DOHH2 (cell line): ENCODE results near the gene CRIP3.

Experiments used
- EZH2phosphoT487 ChIP-seq: fragments of 200-600 bp; sonication (generic); IDR thresholded peaks from 2 replicates; pipeline ENCODE4 v1.6.1; 2017; ENCODE audit warnings: borderline replicate concordance, mild to moderate bottlenecking, antibody characterized with exemption, low read length, moderate library complexity, mixed read lengths
- TF ChIP-seq, protein P1 (sequence below): fragments of 200-600 bp; sonication (generic); IDR thresholded peaks from one replicate; pipeline ENCODE4 v1.5.1; 2014; ENCODE audit warnings: antibody characterized with exemption, mild to moderate bottlenecking, low read depth, low read length; ENCODE audit not compliant: poor library complexity, severe bottlenecking

DNA sequence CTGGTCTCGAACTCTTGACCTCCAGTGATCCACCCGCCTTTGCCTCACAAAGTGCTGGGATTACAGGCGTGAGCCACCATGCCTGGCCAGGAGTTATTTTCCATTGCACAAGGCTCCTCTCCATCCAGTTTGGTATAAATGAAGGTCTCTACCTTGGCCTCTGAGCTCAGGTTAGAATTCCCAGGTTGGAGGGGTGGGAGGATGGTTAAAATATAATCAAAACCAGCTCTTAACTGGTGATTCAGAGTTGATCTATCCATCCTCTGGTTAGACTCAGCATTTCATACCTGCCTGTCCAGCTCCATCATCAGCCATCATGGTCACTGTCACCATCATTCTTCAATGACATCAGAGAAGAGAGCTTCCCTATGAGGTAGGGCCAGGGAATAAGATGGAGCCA, 13.2 kb downstream of the CRIP3 start:
- TF ChIP-seq, protein P1, sequence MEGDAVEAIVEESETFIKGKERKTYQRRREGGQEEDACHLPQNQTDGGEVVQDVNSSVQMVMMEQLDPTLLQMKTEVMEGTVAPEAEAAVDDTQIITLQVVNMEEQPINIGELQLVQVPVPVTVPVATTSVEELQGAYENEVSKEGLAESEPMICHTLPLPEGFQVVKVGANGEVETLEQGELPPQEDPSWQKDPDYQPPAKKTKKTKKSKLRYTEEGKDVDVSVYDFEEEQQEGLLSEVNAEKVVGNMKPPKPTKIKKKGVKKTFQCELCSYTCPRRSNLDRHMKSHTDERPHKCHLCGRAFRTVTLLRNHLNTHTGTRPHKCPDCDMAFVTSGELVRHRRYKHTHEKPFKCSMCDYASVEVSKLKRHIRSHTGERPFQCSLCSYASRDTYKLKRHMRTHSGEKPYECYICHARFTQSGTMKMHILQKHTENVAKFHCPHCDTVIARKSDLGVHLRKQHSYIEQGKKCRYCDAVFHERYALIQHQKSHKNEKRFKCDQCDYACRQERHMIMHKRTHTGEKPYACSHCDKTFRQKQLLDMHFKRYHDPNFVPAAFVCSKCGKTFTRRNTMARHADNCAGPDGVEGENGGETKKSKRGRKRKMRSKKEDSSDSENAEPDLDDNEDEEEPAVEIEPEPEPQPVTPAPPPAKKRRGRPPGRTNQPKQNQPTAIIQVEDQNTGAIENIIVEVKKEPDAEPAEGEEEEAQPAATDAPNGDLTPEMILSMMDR: no peak
- no peak for TF ChIP-seq EZH2phosphoT487
